ENCODE measurements around the gene FLVCR1.

- no peak for TF ChIP-seq POLR2A (IDR thresholded peaks at IDR 0.05; ENCODE audit: low read length)
- peak; percentile 11 for TF ChIP-seq GATA1 (IDR thresholded peaks at IDR 0.05; ENCODE audit: low read depth, low read length)
Observed at GRCh38 chr1:212860713-212861581, 2.9 kb downstream of the FLVCR1 start.

Data from erythroblast (primary cell).